ENCODE data around the gene ATP5PO. TPM values are rescaled to one million over a fixed set of nuclear protein-coding genes. Genes with fewer than 3 reads are reported as not detected.

ATP5PO gene
- total RNA-seq, 4 donors from 2014 or later = 115 to 162 (median 139) TPM

DNA sequence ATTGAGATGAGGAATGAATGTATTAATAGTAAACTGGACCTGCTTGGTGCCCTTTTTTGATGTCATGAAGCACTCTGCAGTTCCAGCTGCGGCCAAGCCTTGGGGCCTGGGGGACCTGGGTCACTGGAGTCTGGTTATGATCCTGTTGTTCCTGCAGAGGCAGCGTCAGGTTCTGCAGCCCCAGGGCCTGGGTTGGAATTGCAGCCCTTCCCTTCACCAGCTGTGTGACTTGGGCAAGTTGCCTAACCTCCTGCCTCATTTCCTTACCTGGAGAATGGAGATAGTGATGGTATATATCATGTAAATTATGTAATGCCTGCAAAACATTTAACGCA, 9.1 kb upstream of the ATP5PO start:
- 56 to 62% methylated on average over 3 of the region's 3 CpGs for WGBS, 2 donors
- TF ChIP-seq POLR2A (IDR thresholded peaks at IDR 0.05) = no peak
- H3K4me3 ChIP-seq (ENCODE audit: low read depth, poor library complexity, severe bottlenecking) = no peak overlapping the region
- intact Hi-C loops (cut with DNase I; ENCODE audit: low total_unique reads) = loop anchor here (5.0 kb wide), 1 partner anchor 423 kb away; no protein-coding TSS in a partner anchor
- DNase-seq (ENCODE audit: low spot score in 2 of 2) = peak in 1 of 2 donors; percentile 47

DNA sequence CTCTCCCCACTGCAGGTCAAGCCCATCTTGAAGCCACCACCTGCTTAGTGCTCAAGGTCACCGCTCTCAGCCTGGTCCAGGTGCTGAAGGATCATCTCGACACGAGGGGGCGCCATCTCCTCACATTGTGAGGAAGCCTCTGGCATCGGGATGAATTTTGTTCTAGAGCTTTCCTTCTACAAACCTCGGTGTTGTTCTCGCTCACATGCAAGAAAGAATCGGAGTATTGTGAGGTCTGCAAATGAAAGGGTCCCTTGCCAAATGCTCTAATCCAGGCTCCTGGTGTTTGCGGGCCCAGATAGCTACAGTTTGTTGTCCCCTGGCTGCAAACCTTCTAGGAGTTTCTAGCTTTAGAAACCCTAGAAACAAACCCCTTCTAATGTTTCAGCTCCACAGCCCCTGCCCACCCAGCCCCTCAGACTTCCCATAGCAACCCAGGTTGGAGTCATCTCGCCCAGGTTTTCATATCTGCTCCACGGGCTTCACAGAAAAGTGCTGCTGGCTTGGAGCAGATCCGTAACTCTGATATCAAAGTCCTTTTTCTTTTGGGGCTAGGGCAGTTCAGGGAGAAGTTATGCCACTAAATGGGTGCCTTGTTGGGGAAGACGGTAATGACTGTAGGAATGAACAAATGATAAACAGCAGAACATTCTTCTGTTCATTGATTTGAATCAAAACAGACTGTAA, 8.6 kb upstream of the ATP5PO start:
- intact Hi-C loops (cut with DNase I; ENCODE audit: low total_unique reads) = loop anchor here (5.0 kb wide), 1 partner anchor 423 kb away; no protein-coding TSS in a partner anchor
- H3K4me3 ChIP-seq (ENCODE audit: low read depth, poor library complexity, severe bottlenecking) = no peak overlapping the region
- 11 to 22% methylated on average over 13 of the region's 13 CpGs for WGBS, 2 donors
- TF ChIP-seq CTCF (IDR thresholded peaks at IDR 0.05) (peak in 1 of 3 donors; percentile 68), POLR2A (IDR thresholded peaks at IDR 0.05) (no peak)
- peak; percentile 90 to 98 for DNase-seq (ENCODE audit: low spot score in 2 of 2)

DNA sequence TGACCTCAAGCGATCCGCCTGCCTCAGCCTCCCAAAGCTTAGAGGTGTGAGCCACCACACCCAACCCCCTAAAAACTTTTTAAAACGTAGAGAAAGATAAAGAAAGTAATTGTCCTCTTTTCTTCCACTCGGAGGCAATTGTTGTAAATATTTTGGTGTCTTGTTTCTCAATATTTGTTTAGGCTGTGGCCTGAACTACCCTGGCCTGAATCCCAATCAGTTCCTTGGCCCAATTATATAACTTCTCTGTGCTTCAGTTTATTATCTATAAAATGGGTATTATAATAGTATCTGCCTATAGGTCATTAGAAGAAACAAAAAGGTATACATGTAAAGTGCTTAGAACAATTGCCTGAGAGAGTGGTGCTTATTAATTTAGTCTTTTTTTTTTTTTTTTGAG, 1.8 kb upstream of the ATP5PO start:
- 81 to 82% methylated on average over 4 of the region's 4 CpGs for WGBS, 2 donors
- intact Hi-C loops (cut with DNase I; ENCODE audit: low total_unique reads) = no loop called here
- TF ChIP-seq CTCF (IDR thresholded peaks at IDR 0.05) = no peak
- no peak for TF ChIP-seq POLR2A (IDR thresholded peaks at IDR 0.05)
- no peak overlapping the region for H3K4me3 ChIP-seq (ENCODE audit: low read depth, poor library complexity, severe bottlenecking)
- no peak for DNase-seq (ENCODE audit: low spot score in 2 of 2)

DNA sequence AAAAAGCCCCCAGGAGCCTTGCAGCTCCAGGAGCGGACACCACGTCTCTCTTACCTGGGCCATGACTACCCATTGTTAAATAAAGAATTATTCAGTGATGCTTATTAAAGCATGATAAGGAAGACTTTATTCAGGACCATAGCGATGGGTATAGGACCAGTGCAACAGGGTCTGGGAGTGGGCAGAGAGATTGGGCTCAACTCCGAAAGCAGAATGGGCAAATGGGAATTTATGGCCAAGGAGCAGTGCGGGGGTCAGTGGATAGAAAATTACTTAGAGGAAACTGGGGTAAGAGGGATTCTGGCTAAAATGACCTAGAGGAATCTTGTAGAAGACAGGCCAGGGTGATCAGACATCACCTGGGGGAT, 580 bp upstream of the ATP5PO start:
- intact Hi-C loops (cut with DNase I; ENCODE audit: low total_unique reads) = no loop called here

DNA sequence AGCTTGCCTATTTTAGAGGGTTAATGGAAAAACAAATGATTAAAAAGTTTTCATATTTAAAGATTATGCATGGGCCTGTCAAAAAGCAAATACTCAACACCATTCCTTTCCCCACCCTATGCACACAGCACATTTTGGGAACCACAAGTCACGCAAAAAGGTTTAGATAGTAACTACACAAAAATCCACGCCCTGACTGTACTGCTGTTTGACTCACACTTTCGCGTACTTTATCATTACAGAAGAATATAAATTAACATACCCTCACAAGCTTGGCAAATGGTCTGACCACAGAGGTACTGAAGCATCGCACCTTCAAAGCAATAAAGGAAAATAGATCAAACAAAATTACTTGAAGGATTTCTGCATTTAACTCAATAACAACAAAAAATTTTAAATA, 1.4 kb downstream of the ATP5PO start:
- no peak for DNase-seq (ENCODE audit: low spot score in 2 of 2)
- TF ChIP-seq CTCF (IDR thresholded peaks at IDR 0.05) = no peak
- TF ChIP-seq POLR2A (IDR thresholded peaks at IDR 0.05) = no peak
- 63 to 85% methylated on average over 5 of the region's 5 CpGs for WGBS, 2 donors
- intact Hi-C loops (cut with DNase I; ENCODE audit: low total_unique reads) = no loop called here
- H3K4me3 ChIP-seq (ENCODE audit: low read depth, poor library complexity, severe bottlenecking) = no peak overlapping the region

More for the DNA sequence above, 580 bp upstream of the ATP5PO start:
- H3K4me3 ChIP-seq (ENCODE audit: low read depth, poor library complexity, severe bottlenecking) = peak overlapping the region; percentile 17
- no peak for DNase-seq (ENCODE audit: low spot score in 2 of 2)
- TF ChIP-seq CTCF (IDR thresholded peaks at IDR 0.05) = no peak
- no peak for TF ChIP-seq POLR2A (IDR thresholded peaks at IDR 0.05)
- 59 to 61% methylated on average over 5 of the region's 5 CpGs for WGBS, 2 donors

DNA sequence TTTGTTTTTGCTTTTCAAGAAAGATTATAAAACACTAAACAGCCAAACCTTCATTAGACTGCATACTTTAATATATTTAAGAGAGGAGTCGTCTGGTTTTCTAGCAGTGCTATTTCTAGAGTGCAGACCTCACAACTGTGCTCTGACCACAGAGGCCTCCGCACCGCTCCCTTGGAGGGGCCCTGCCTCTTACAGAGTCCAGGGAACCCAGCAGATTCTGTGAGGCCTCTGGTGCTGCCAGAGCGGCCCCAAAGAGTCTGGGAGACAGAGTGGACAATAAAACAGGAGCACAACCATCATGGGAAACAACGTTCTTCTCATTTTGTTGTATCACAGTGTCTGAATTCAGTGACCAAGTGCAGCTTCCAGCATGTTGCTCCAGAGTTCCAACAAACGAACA, 5.8 kb downstream of the ATP5PO start:
- no peak overlapping the region for H3K4me3 ChIP-seq (ENCODE audit: low read depth, poor library complexity, severe bottlenecking)
- DNase-seq (ENCODE audit: low spot score in 2 of 2) = no peak
- no peak for TF ChIP-seq POLR2A (IDR thresholded peaks at IDR 0.05)
- TF ChIP-seq CTCF (IDR thresholded peaks at IDR 0.05) = no peak
- intact Hi-C loops (cut with DNase I; ENCODE audit: low total_unique reads) = no loop called here
- WGBS, 2 donors = 83 to 90% methylated on average over 6 of the region's 6 CpGs
